PC-3 (cell line): ENCODE measurements around the gene ST6GAL1. TPM values are rescaled to one million over a fixed set of nuclear protein-coding genes. Genes with fewer than 3 reads are reported as not detected.

Source experiments
- ATAC-seq: fragments of 200-7000 bp; cut with Tn5 transposase; 2 replicates; pipeline ENCODE4 v1.9.1; 2020; ENCODE audit warnings: mild to moderate bottlenecking, moderate library complexity
- BruUV-seq: library from RNA; stranded (reverse); fragments of 400-500 nt; replicated peaks from 2 replicates; lab custom pipeline; 2021; lab: Mats Ljungman, UMichigan
- CTCF ChIA-PET: fragments of 300-600 bp; sonication (Branson Sonifier 250); formaldehyde crosslinking; loops from one replicate; lab custom pipeline; 2022; ENCODE audit warnings: antibody characterized with exemption; lab: Charles Lee
- POLR2A ChIA-PET: fragments of 300-600 bp; sonication (Branson Sonifier 250); formaldehyde crosslinking; loops from one replicate; lab custom pipeline; 2022; ENCODE audit warnings: antibody characterized with exemption; ENCODE audit not compliant: unreplicated experiment; lab: Charles Lee
- DNase-seq: peaks from one replicate; pipeline ENCODE4 v3.0.0-alpha.2; 2015
- H2AFZ ChIP-seq: fragments of 300-600 bp; sonication (generic); 2 replicates; pipeline ENCODE4 v1.6.0; 2016; ENCODE audit warnings: antibody characterized with exemption, low read length
- H3F3A ChIP-seq: fragments of 300-600 bp; sonication (generic); one replicate; pipeline ENCODE4 v1.6.0; 2017; ENCODE audit warnings: antibody characterized with exemption, low read length, control low read depth, mild to moderate bottlenecking; ENCODE audit not compliant: unreplicated experiment
- H3K27ac ChIP-seq: fragments of 300-600 bp; sonication (generic); 2 replicates; pipeline ENCODE4 v1.5.1; 2016; ENCODE audit warnings: mild to moderate bottlenecking, low read length
- H3K27me3 ChIP-seq: fragments of 300-600 bp; sonication (generic); 2 replicates; pipeline ENCODE4 v1.6.1; 2016; ENCODE audit warnings: low read length, mixed read lengths
- H3K36me3 ChIP-seq: fragments of 300-600 bp; sonication (generic); 2 replicates; pipeline ENCODE4 v1.6.1; 2016; ENCODE audit warnings: low read depth, mixed run types, low read length, mixed read lengths
- H3K4me1 ChIP-seq: fragments of 300-600 bp; sonication (generic); 2 replicates; pipeline ENCODE4 v1.5.1; 2016; ENCODE audit warnings: low read length; ENCODE audit not compliant: insufficient read depth
- H3K4me2 ChIP-seq: fragments of 300-600 bp; sonication (generic); 2 replicates; pipeline ENCODE4 v1.6.0; 2016; ENCODE audit warnings: low read length
- H3K4me3 ChIP-seq: fragments of 300-600 bp; sonication (generic); 2 replicates; pipeline ENCODE4 v1.5.1; 2016; ENCODE audit warnings: mild to moderate bottlenecking, low read length, mixed read lengths
- H3K79me2 ChIP-seq: fragments of 300-600 bp; sonication (generic); 2 replicates; pipeline ENCODE4 v1.6.1; 2017; ENCODE audit warnings: low read length, mixed read lengths
- H3K9ac ChIP-seq: fragments of 300-600 bp; sonication (generic); 2 replicates; pipeline ENCODE4 v1.6.0; 2016; ENCODE audit warnings: mild to moderate bottlenecking, low read length
- H3K9me2 ChIP-seq: fragments of 300-600 bp; sonication (generic); replicated peaks from 2 replicates; pipeline ENCODE4 v1.6.1; 2016; ENCODE audit warnings: mixed run types, low read length, mixed read lengths
- H3K9me3 ChIP-seq: fragments of 300-600 bp; sonication (generic); 2 replicates; pipeline ENCODE4 v1.6.1; 2016; ENCODE audit warnings: low read length, mixed read lengths
- H4K20me1 ChIP-seq: fragments of 300-600 bp; sonication (generic); 2 replicates; pipeline ENCODE4 v1.6.1; 2016; ENCODE audit warnings: low read length, mixed read lengths
- CTCF ChIP-seq: fragments of 300-600 bp; sonication (generic); conservative IDR thresholded peaks from 2 replicates; pipeline ENCODE4 v1.5.1; 2017; ENCODE audit warnings: antibody characterized with exemption, low read depth, mild to moderate bottlenecking, low read length
- EZH2 ChIP-seq: fragments of 300-600 bp; sonication (generic); IDR thresholded peaks from one replicate; pipeline ENCODE4 v1.6.1; 2017; ENCODE audit warnings: antibody characterized with exemption, mild to moderate bottlenecking, low read length; ENCODE audit not compliant: unreplicated experiment
- EZH2phosphoT487 ChIP-seq: fragments of 300-600 bp; sonication (generic); IDR thresholded peaks from 2 replicates; pipeline ENCODE4 v1.6.1; 2018; ENCODE audit warnings: mild to moderate bottlenecking, antibody characterized with exemption, low read length, borderline replicate concordance
- intact Hi-C: fragments of 100-400 bp; cut with micrococcal nuclease; formaldehyde crosslinking; loops from 2 replicates; pipeline ENCODE4 v1.9.0; 2023
- total RNA-seq: library from RNA; depleted of rRNA; stranded (reverse); fragments of >200 nt; gene quantifications from 2 replicates; pipeline ENCODE4 v1.2.3, GENCODE V29; 2014

The ST6GAL1 gene
- total RNA-seq, 1 experiment from 2014 or later: 9.4 TPM

- TF ChIP-seq CTCF (no peak), EZH2phosphoT487 (no peak), EZH2 (no peak)
- BruUV-seq: no TSS peak
- Histone ChIP-seq H3K27ac (no peak overlapping the region), H3K4me1 (no peaks in the 10 kb centered on the region), H3K9ac (no peak overlapping the region), H3K4me3 (no peak overlapping the region), H3K9me3 (no peaks in the 10 kb centered on the region), H4K20me1 (no peaks in the 10 kb centered on the region), H3K27me3 (no peaks in the 10 kb centered on the region), H3K79me2 (no peaks in the 10 kb centered on the region), H3F3A (no peaks in the 10 kb centered on the region), H3K9me2 (no peaks in the 10 kb centered on the region), H2AFZ (no peak overlapping the region), H3K36me3 (no peaks in the 10 kb centered on the region), H3K4me2 (no peak overlapping the region)
- ChIA-PET POLR2A (interaction anchor here (0.7 kb wide), 1 partner anchor 113 kb away, joined by 4 read pairs; no protein-coding TSS in a partner anchor), CTCF (interaction anchor here (0.6 to 1.7 kb wide), 2 partner anchors 50 to 610 kb away, joined by 3 to 41 read pairs; no protein-coding TSS in a partner anchor)
- intact Hi-C loops: loop anchor here (10.0 kb wide), 1 partner anchor 200 kb away; no protein-coding TSS in a partner anchor
- DNase-seq (no peak), ATAC-seq (no peak)
Observed at GRCh38 chr3:187114511-187114910, 184.2 kb downstream of the ST6GAL1 start.

- ChIA-PET CTCF (no interaction called here), POLR2A (no interaction called here)
- H3K9ac ChIP-seq: no peak overlapping the region
- no TSS peak for BruUV-seq
- H3K79me2 ChIP-seq: no peaks in the 10 kb centered on the region
- H2AFZ ChIP-seq: no peak overlapping the region
- no peak overlapping the region for H3K4me3 ChIP-seq
- DNase-seq (no peak), ATAC-seq (no peak)
- H3K36me3 ChIP-seq: no peaks in the 10 kb centered on the region
- no peak overlapping the region for H3K27ac ChIP-seq
- H3K9me2 ChIP-seq: no peaks in the 10 kb centered on the region
- intact Hi-C loops: no loop called here
- no peaks in the 10 kb centered on the region for H3F3A ChIP-seq
- H4K20me1 ChIP-seq: no peaks in the 10 kb centered on the region
- H3K9me3 ChIP-seq: no peaks in the 10 kb centered on the region
- H3K27me3 ChIP-seq: no peaks in the 10 kb centered on the region
- no peaks in the 10 kb centered on the region for H3K4me1 ChIP-seq
- no peak for TF ChIP-seq EZH2
- no peak for TF ChIP-seq EZH2phosphoT487
- no peak for TF ChIP-seq CTCF
- no peak overlapping the region for H3K4me2 ChIP-seq
Observed at GRCh38 chr3:187120326-187120725, 190.0 kb downstream of the ST6GAL1 start.

- Histone ChIP-seq H3K79me2 (no peaks in the 10 kb centered on the region), H3K9me2 (no peaks in the 10 kb centered on the region), H3K9ac (no peak overlapping the region), H3K4me1 (no peaks in the 10 kb centered on the region), H3K36me3 (peaks cover 3% of the 10 kb centered on the region; the same call in 1 of the 2 replicates), H3K4me2 (no peak overlapping the region), H3K9me3 (no peaks in the 10 kb centered on the region), H3K27me3 (no peaks in the 10 kb centered on the region), H3K4me3 (no peak overlapping the region), H4K20me1 (no peaks in the 10 kb centered on the region), H2AFZ (no peak overlapping the region), H3F3A (no peaks in the 10 kb centered on the region), H3K27ac (no peak overlapping the region)
- BruUV-seq: no TSS peak
- ATAC-seq: no peak
- ChIA-PET CTCF (interaction anchor here (1.6 kb wide), 1 partner anchor 17 kb away, joined by 7 read pairs; the partner anchor contains the start of gene RPL39L), POLR2A (no interaction called here)
- no peak for DNase-seq
- intact Hi-C loops: no loop called here
- no peak for TF ChIP-seq EZH2
- no peak for TF ChIP-seq CTCF
- TF ChIP-seq EZH2phosphoT487: no peak
Observed at GRCh38 chr3:187122261-187122660, 191.9 kb downstream of the ST6GAL1 start.
